ENCODE measurements around the gene EHD4.

Gene EHD4

DNA sequence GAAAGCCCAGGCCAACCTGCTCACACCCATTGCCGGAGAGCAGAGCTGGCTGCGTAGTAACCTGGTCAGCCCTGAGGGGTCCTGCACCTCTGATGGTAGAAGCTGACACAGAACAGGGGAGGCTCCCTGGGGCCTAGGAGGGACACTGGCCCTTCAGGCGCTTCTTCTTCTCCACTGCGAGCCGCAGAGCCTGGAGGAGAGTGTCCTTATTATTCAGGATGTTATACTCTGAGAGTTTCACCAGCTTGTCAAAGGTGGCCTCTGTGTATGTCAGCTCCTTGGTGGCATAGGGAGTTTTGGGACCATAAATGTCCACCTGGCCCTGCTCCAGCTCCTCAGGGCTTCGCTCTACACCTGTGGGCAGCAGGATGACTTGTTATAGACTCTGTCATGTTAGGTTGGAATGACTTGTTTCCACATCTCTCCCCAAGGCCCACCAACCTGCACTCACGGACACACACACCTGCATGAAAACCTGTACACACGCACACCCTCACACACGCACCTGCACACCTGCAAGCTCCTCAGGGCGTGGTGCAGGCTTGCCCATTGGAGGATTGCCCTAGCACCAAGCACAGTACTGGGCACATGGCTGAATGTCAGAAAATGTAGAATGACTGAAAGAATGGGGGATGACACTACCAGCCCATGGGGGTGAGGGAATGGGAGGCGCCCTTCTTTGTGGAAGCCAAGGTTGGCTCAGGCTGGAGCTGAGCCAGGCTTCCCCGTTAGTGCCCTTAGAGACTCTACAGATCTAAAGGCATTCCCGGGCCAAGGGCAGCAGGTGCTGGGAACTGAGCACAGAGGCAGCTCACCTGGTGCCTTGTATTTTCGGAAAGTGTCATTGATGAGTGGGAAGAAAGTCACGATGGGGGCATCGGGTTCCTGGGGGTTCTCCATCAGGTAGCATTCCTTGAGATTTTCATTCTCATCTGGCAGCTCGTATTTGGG, 11.5 kb upstream of the EHD4 start:
- TF ChIP-seq, protein P1, sequence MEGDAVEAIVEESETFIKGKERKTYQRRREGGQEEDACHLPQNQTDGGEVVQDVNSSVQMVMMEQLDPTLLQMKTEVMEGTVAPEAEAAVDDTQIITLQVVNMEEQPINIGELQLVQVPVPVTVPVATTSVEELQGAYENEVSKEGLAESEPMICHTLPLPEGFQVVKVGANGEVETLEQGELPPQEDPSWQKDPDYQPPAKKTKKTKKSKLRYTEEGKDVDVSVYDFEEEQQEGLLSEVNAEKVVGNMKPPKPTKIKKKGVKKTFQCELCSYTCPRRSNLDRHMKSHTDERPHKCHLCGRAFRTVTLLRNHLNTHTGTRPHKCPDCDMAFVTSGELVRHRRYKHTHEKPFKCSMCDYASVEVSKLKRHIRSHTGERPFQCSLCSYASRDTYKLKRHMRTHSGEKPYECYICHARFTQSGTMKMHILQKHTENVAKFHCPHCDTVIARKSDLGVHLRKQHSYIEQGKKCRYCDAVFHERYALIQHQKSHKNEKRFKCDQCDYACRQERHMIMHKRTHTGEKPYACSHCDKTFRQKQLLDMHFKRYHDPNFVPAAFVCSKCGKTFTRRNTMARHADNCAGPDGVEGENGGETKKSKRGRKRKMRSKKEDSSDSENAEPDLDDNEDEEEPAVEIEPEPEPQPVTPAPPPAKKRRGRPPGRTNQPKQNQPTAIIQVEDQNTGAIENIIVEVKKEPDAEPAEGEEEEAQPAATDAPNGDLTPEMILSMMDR (conservative IDR thresholded peaks at IDR 0.05) = no peak
- no peak for TF ChIP-seq ZFX (IDR thresholded peaks at IDR 0.05)
- no peak overlapping the region for H3K27ac ChIP-seq

DNA sequence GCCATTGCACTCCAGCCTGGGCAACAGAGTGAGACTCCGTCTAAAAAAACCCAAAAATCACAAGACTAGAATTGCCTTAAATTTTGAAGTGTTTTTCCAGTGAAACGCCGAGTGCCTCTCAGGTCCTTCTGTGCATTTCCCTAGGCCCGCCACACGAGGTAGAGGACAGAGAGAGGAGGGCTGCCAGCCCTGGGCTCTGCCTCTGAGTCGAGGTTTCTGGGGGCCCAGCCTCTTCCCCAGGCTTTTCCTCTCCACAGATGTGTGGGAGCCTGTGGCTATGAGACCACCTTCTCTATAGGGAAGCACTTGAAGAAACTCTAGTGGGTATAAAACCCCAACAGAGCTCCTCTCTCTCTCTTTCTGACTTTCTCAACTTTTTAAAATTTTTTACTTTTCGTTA, 10.9 kb upstream of the EHD4 start:
- no peak for TF ChIP-seq ZFX (IDR thresholded peaks at IDR 0.05)
- TF ChIP-seq, protein P1 (conservative IDR thresholded peaks at IDR 0.05) = no peak
- H3K27ac ChIP-seq = no peak overlapping the region

DNA sequence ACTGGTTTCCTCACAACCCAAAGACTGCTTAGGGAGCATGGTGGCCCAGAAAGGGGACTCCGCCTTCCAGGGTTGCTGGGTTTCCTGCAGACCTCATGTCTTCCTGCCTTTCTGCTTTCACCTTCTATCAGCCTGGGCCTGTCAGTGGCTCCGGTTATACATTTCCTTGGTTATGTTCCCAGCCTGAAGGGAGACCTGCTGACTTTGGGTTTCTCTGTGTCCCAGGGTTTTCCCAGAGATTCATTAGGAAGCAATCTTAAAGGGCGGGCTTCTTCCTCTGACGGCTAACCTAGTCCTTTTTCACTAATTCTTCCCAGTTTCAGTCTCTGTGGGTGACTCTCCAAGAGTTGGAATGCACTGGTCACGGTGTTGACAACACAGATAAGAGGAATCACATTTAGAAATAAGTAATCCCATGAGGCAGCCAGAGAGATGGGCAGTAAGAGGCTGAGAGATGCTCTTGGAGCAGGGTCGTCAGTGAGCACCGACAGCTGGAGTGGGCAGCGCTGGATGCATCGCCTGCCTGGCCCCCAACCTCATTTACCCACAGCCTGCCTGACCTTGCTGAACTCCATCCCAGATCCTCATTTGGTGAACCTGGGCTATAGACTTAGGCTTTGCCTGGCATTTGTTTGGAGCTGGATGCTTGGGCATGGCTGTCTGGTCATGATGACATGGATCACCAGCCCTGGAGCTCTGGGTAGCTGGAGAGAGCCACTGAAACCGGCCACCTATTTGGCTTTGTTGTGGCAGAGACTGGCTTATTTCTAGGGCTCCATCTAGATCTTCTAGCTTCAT, 10.0 kb upstream of the EHD4 start:
- no peak for TF ChIP-seq ZFX (IDR thresholded peaks at IDR 0.05)
- TF ChIP-seq, protein P1 (conservative IDR thresholded peaks at IDR 0.05) = no peak

DNA sequence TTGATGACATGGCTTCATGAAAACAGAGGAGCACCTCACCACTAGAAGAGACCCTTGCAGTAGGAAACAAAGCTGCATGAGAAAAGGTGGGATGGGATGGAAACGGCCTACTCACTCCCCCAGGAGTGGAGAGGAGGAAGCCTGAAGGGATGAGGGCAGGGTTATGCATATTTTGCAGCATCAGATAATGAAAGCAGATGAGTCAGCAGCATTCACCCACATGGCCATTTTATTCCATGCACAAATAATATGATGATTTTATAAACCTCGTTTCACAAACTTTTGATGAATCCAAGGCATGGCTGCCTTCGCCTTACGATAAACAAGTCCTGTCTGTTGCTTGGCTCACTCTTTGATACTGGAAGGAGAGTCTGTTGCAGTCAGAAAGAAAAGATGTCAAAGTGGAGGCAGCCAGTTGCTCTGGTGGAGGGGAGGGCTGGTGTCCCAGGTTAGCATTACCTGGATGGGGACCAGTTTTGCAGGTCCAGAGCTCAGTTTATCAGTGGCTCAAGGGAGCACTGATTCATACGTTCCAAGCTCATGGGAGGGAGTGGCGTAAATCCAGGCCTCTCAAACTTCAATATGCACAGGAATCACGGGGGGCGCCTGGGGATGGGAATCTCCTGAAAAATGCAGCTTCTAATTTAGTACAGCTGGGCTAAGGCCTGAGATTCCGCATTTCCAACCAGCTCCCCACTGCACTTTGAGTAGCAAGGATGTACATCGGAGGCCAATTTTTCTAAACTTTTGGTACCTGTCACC, 9.2 kb upstream of the EHD4 start:
- TF ChIP-seq ZFX (IDR thresholded peaks at IDR 0.05) = no peak
- TF ChIP-seq, protein P1 (conservative IDR thresholded peaks at IDR 0.05) = no peak
- H3K27ac ChIP-seq = no peak overlapping the region

More for the DNA sequence above, 10.0 kb upstream of the EHD4 start:
- no peak overlapping the region for H3K27ac ChIP-seq

DNA sequence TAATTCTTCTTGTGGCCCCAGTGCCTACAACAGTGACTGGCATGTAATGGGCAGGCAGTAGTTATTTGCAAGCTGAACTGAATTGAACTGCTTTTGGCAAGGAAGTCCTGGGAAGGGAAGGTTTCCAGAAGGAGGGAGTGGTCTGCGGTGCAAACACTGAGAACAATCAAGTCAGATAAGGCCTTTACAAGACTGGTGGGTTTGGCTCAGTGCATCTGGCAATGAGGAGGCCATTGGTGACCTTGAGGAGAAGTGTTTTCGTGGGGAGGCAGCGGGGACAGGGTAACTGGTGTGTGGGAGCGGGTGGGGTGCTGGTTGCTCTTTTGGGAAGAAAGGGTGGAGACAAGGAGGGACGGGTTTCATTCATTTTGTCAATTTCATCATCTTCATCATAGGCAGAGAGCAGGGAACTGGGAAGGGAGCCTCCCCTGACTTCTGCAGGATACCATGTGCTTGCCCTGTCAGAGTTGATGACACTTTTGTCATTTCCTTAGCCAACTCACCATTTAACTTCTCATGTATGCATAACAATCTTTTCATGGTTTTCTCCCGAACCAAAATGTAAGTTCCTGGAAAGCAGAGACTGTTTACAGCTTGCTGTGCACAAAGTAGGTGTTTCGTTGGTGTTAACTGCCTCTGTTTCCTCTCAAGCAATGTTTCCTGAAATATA, 8.4 kb upstream of the EHD4 start:
- H3K27ac ChIP-seq = no peak overlapping the region
- TF ChIP-seq, protein P1 (conservative IDR thresholded peaks at IDR 0.05) = no peak
- TF ChIP-seq ZFX (IDR thresholded peaks at IDR 0.05) = no peak

DNA sequence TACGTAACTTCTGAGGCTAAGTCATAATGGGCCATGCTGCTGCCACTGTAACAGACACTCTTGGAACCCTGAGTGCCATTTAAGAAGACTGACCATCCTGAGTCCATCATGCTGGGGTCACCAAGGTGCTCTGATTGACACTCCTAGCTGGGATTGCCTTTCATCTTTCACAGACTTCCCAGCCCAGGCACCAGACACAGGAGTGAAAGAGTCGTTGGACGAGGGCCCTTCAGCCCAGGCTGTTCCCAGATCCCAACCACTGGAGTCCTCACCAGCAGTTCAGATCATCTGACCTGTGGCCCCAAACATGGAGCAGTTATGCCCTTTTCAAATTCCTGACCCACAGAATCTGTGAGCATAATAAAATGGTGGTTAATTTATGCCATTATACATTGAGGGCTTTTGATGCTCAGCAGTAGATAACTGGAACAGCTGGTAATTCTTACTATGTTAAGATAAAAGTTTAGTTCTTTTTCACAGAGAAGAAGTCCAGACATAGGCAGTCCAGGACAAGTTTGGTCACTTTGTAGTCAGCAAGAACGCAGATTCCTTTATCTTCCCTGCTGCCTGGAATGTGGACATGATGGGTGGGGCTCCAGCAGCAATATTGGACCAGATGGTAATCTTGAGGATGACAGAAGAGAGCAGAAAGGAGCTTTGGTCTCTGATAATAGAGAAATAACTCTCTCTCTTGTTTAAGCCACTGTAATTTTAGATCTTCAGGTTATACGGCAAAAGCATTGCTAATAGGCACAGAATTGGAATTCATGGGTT, 7.3 kb upstream of the EHD4 start:
- no peak for TF ChIP-seq ZFX (IDR thresholded peaks at IDR 0.05)
- no peak overlapping the region for H3K27ac ChIP-seq
